RWPE1 (cell line): ENCODE data around the gene KLHL1.

Experiments
- CTCF ChIA-PET: fragments of 350-600 bp; sonication (Branson Sonifier 250); formaldehyde crosslinking; extraction: SDS; loops from one replicate; lab custom pipeline; 2021; lab: Yijun Ruan, JAX
- POLR2A ChIA-PET: fragments of 400-600 bp; formaldehyde crosslinking; extraction: SDS; loops from one replicate; lab custom pipeline; 2020; ENCODE audit warnings: antibody characterized with exemption; ENCODE audit not compliant: low non-redundant PET; lab: Yijun Ruan, JAX
- DNase-seq: peaks from one replicate; pipeline ENCODE4 v3.0.0; 2012; ENCODE audit warnings: low spot score
- H3K27ac ChIP-seq: fragments of 450-650 bp; 2 replicates; pipeline ENCODE4 v1.5.1; 2017
- TF ChIP-seq, protein P1 (sequence below): fragments of 450-650 bp; conservative IDR thresholded peaks from 2 replicates; pipeline ENCODE4 v1.5.1; 2017; ENCODE audit warnings: low read depth, mild to moderate bottlenecking

The KLHL1 gene

DNA sequence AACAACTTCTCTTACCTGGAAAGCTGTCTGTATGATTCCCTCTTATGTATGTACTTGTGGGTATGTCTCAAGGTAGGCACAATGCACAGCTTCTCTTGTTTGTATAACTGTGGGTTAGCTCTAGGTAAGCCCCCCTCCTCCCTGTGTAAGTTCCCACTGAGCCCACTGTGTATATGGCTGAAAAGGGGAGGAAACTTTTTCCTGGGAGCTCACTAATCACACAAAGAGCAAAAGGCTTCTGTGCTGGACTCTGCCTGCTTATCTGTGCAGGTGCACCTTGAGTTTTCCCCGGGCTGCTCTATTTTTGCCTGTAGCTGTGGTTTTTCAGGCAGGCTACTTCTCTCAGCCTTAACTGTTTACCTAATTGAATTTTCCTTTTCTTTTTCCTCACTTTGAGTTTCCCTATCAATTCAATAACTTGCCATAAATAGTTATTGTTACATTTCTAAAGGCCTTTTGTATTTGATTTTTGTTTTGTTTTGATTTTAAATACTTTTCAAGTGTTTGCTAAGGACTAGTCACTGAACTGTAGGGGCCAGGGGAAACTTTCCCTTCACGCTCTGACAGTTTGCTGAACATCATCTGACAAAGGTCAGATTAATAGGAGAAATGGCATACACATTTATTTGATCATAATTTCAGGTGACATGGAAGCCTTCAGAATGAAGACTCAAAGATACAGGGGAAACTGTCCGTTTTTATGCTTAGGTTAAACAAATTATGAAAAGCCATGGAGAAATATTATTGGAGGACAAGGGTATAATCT lies 424.1 kb downstream of the KLHL1 start:
- TF ChIP-seq, protein P1, sequence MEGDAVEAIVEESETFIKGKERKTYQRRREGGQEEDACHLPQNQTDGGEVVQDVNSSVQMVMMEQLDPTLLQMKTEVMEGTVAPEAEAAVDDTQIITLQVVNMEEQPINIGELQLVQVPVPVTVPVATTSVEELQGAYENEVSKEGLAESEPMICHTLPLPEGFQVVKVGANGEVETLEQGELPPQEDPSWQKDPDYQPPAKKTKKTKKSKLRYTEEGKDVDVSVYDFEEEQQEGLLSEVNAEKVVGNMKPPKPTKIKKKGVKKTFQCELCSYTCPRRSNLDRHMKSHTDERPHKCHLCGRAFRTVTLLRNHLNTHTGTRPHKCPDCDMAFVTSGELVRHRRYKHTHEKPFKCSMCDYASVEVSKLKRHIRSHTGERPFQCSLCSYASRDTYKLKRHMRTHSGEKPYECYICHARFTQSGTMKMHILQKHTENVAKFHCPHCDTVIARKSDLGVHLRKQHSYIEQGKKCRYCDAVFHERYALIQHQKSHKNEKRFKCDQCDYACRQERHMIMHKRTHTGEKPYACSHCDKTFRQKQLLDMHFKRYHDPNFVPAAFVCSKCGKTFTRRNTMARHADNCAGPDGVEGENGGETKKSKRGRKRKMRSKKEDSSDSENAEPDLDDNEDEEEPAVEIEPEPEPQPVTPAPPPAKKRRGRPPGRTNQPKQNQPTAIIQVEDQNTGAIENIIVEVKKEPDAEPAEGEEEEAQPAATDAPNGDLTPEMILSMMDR: no peak
- DNase-seq: no peak
- POLR2A ChIA-PET: no interaction called here
- CTCF ChIA-PET: no interaction called here
- no peak overlapping the region for H3K27ac ChIP-seq

DNA sequence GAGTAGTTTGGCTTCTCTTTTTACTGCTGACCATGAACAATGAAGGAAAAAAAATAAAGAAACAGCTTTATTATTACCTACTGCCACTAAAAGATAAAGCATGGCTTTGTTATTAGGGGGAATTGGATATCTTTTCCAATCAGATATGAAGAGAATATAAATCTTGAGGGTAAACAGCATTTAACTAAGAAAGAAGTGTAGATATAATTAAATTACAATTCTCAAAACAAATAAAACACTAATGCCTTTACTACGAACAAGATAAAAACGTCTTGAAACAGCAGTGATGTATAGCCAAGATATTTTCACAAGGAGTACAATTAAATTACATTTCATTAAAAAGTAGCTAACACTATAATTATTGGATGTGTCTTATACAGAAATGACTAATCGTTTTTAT lies 426.5 kb downstream of the KLHL1 start:
- DNase-seq: no peak
- no peak overlapping the region for H3K27ac ChIP-seq
- TF ChIP-seq, protein P1: no peak
- ChIA-PET POLR2A (no interaction called here), CTCF (no interaction called here)

DNA sequence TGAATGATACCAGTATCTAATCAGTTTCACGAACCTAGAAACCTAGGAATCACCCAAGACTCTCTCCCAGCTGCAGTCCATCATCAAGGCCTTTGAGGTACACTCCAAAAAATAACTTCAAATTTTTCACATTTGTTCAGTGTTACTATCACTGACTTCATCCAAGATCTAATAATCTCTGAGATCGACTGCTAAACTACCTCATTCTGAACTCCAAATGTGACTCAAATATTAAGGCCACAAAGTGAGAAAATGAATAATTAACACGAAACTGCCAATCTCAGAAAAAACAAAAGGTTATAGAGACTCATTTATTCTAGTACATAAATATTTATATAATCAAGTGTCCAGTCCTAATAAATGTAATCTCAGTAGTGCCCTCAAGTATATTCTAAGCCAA lies 430.9 kb downstream of the KLHL1 start:
- no peak overlapping the region for H3K27ac ChIP-seq
- no peak for DNase-seq
- ChIA-PET CTCF (no interaction called here), POLR2A (no interaction called here)
- TF ChIP-seq, protein P1: no peak

- CTCF ChIA-PET: no interaction called here
- TF ChIP-seq, protein P1: no peak
- H3K27ac ChIP-seq: no peak overlapping the region
- no peak for DNase-seq
- POLR2A ChIA-PET: no interaction called here
Observed at GRCh38 chr13:69676286-69676685, 432.0 kb downstream of the KLHL1 start.

DNA sequence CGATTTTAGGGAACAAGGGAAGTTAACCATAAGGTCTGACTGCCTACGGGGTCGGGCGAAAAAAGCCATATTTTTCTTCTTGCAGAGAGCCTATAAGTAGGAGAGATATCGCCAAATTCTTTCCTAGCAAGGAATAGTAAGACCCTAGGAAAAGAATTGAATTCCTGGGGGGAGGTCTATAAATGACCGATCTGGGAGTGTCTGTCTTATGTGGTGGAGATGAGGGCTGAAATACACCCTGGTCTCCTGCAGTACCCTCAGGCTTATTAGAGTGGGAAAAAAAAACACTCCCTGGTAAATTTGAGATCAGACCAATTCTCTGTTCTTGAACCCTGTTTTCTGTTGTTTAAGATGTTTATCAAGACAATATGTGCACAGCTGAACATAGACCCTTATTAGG lies 448.1 kb downstream of the KLHL1 start:
- TF ChIP-seq, protein P1: no peak
- ChIA-PET CTCF (no interaction called here), POLR2A (no interaction called here)
- DNase-seq: no peak
- no peak overlapping the region for H3K27ac ChIP-seq

DNA sequence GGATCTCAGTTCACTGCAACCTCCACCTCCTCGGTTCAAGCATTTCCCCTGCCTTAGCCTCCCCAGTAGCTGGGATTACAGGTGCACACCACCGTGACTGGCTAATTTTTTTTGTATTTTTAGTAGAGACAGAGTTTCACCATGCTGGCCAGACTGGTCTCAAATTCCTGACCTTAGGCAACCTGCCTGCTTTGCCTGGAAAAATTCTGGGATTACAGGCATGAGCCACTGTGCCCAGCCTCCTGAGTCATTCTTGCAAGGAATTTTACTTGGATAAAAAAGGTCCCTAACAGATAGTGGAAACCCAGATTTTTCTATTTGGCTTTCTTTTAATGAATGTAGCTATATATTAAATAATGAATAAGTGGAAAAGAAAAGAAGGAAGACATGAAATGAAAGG lies 450.6 kb downstream of the KLHL1 start:
- no peak overlapping the region for H3K27ac ChIP-seq
- ChIA-PET POLR2A (no interaction called here), CTCF (no interaction called here)
- TF ChIP-seq, protein P1: no peak
- no peak for DNase-seq
